ENCODE measurements around the gene GDAP1L1. TPM values are rescaled to one million over a fixed set of nuclear protein-coding genes. Genes with fewer than 3 reads are reported as not detected.

GDAP1L1 gene
- total and polyA plus RNA-seq, 4 donors, result 24.5 to 137 (median 79.8) TPM

DNA sequence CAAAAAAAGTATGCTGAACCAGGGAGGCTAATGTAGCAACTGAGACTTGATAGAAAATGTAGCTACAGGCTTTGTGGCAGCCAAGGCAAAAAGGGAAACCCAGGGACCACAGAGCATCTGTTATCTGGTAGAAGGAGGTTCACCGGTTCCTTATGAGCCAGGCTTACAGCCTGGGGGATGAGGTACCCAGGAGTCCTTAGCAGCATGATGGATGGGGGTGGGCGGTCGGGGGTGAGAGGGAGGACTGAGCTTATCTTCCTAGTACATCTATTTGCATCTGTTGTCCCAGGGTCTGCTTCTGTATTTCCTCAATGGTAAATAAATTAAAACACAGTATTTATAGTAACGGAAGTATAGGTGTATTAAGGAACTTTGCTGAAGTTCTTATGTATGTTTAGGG is 1.1 kb upstream of the GDAP1L1 start:
- H3K27ac ChIP-seq (ENCODE audit: low read depth, low read length), result no peak overlapping the region
- H3K27me3 ChIP-seq (ENCODE audit: control insufficient read depth, insufficient read depth, low read length), result no peaks in the 10 kb centered on the region
- H3K4me1 ChIP-seq (ENCODE audit: control insufficient read depth, insufficient read depth, low read length), result peaks cover 14% of the 10 kb centered on the region
- no peaks in the 10 kb centered on the region for H3K9me3 ChIP-seq (ENCODE audit: control insufficient read depth, insufficient read depth, low read length)
- no peak for DNase-seq (ENCODE audit: low read depth in 4 of 6, low spot score in 6 of 6)
- H3K36me3 ChIP-seq (ENCODE audit: control insufficient read depth, insufficient read depth, low read length), result no peaks in the 10 kb centered on the region
- WGBS (ENCODE audit: insufficient coverage), result no CpG with 5 or more reads among the region's 4 CpGs
- no peak overlapping the region for H3K4me3 ChIP-seq (ENCODE audit: low read depth, low read length)

DNA sequence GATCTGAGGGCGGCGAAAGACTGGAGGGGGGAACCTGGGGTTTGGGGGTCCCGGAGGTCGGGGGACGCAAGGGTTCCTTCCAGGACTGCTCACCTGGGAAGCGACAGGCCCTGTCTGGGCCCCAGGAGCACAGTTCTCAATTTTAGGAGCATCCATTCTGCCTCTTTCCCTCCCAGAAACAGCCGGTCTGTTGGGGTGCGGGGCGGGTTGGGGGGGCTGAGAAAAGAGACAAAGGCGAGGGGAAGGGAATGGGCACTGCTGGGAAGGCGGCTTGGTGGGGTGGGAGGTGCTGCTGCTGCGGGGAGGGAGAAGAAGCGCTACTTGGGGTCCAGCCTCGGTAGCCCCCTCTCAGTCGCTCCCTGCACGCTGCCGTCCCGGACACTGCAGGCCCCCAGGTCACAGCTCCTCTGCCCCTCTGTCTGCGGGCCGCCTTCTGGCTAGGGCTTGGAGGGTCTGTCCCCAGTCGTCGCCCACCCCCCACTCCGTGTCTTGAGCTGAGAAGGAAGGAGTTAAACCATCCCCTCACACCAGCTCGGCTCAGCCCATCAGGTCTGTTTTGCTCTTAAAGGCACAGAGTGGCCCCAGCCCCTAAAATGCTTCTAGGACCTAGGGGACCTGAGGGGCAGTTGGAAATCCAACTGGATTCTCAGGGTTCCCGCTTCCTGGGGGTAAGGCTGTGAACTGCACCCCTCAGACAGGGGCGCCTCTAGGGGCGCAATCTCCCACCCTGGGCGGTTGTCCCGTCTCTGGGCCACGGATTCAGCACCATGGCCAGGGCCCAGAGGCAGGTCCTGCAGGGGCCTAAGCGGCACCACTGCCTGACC is 690 bp downstream of the GDAP1L1 start:
- peak overlapping the region; percentile 62 for H3K4me3 ChIP-seq (ENCODE audit: low read depth, low read length)
- H3K4me1 ChIP-seq (ENCODE audit: control insufficient read depth, insufficient read depth, low read length), result peaks cover 19% of the 10 kb centered on the region
- H3K9me3 ChIP-seq (ENCODE audit: control insufficient read depth, insufficient read depth, low read length), result no peaks in the 10 kb centered on the region
- 2% methylated on average over 23 of the region's 31 CpGs for WGBS (ENCODE audit: insufficient coverage)
- H3K27me3 ChIP-seq (ENCODE audit: control insufficient read depth, insufficient read depth, low read length), result no peaks in the 10 kb centered on the region
- H3K27ac ChIP-seq (ENCODE audit: low read depth, low read length), result peak overlapping the region; percentile 42
- DNase-seq (ENCODE audit: low read depth in 4 of 6, low spot score in 6 of 6), result peak in 5 of 6 donors; percentile 28 to 83 (median 35)
- peaks cover 5% of the 10 kb centered on the region for H3K36me3 ChIP-seq (ENCODE audit: control insufficient read depth, insufficient read depth, low read length)

DNA sequence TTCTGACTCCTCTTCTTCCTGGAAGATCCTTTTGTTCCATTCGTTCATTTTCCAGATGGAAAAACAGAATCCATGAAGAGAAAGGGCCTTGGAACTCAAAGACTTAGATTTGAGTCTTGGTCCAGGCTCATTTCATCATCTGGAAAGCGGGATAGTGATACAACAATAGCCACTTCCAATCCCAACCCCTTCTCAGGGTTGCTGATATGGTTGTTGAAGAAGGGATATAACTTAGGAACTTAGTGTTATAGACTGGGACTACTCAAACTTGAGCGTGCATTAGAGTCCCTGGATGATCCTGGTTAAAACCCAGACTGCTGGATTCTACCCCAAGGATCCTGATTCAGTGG is 1.3 kb downstream of the GDAP1L1 start:
- peaks cover 19% of the 10 kb centered on the region for H3K4me1 ChIP-seq (ENCODE audit: control insufficient read depth, insufficient read depth, low read length)
- DNase-seq (ENCODE audit: low read depth in 4 of 6, low spot score in 6 of 6), result no peak
- no peak overlapping the region for H3K27ac ChIP-seq (ENCODE audit: low read depth, low read length)
- H3K4me3 ChIP-seq (ENCODE audit: low read depth, low read length), result peak overlapping the region; percentile 62
- H3K9me3 ChIP-seq (ENCODE audit: control insufficient read depth, insufficient read depth, low read length), result no peaks in the 10 kb centered on the region
- H3K27me3 ChIP-seq (ENCODE audit: control insufficient read depth, insufficient read depth, low read length), result no peaks in the 10 kb centered on the region
- WGBS (ENCODE audit: insufficient coverage), result 22% methylated on average over 2 of the region's 3 CpGs
- peaks cover 5% of the 10 kb centered on the region for H3K36me3 ChIP-seq (ENCODE audit: control insufficient read depth, insufficient read depth, low read length)

DNA sequence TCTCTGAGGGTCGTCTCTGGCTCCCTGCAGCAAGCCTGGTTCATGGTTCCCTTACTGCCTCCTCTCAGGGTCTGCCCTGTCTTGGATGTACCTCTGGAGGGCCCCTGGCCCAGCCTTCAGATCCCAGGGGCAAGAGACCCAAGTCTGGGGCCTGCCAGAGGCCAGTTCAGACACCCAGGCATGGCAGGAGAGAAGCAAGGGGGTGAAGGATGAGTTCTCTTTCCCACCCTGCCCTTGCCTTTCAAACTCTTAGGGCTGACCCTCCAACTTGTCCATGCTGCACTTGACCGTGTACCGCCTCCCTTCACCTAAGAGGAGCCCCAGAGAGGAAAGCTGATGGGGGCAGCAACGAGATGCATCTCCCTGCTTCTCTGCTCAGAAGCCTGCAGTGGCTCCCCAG is 4.2 kb downstream of the GDAP1L1 start:
- WGBS (ENCODE audit: insufficient coverage), result 43% methylated on average over 4 of the region's 4 CpGs

DNA sequence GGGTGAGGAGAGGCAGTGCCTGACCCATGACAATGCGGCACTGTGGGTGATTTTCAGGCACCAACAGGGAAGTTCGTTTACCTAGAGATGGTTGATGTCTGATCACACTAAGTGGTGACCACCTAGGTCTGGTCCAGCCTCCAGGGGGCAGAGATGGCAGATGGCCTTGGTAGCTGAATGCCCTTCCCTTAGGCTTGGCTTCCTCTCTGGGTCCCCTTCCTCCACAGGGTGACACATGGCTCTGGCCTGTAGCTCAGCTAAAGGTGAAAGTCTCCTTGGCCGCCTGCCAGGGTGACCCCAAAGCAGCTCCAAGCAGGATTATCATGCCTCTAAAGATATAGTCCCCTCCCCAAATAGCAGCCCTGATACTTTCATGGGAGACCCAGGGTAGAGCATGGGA is 6.4 kb downstream of the GDAP1L1 start:
- no peak for DNase-seq (ENCODE audit: low read depth in 4 of 6, low spot score in 6 of 6)
- H3K27me3 ChIP-seq (ENCODE audit: control insufficient read depth, insufficient read depth, low read length), result no peaks in the 10 kb centered on the region
- WGBS (ENCODE audit: insufficient coverage), result 61% methylated on average over 3 of the region's 3 CpGs
- H3K4me1 ChIP-seq (ENCODE audit: control insufficient read depth, insufficient read depth, low read length), result peaks cover 5% of the 10 kb centered on the region
- no peak overlapping the region for H3K4me3 ChIP-seq (ENCODE audit: low read depth, low read length)
- no peaks in the 10 kb centered on the region for H3K9me3 ChIP-seq (ENCODE audit: control insufficient read depth, insufficient read depth, low read length)
- no peak overlapping the region for H3K27ac ChIP-seq (ENCODE audit: low read depth, low read length)
- peaks cover 23% of the 10 kb centered on the region for H3K36me3 ChIP-seq (ENCODE audit: control insufficient read depth, insufficient read depth, low read length)

More for the DNA sequence above, 4.2 kb downstream of the GDAP1L1 start:
- Histone ChIP-seq H3K4me1 (ENCODE audit: control insufficient read depth, insufficient read depth, low read length) (peaks cover 19% of the 10 kb centered on the region), H3K9me3 (ENCODE audit: control insufficient read depth, insufficient read depth, low read length) (no peaks in the 10 kb centered on the region), H3K27ac (ENCODE audit: low read depth, low read length) (no peak overlapping the region), H3K4me3 (ENCODE audit: low read depth, low read length) (no peak overlapping the region), H3K36me3 (ENCODE audit: control insufficient read depth, insufficient read depth, low read length) (peaks cover 5% of the 10 kb centered on the region), H3K27me3 (ENCODE audit: control insufficient read depth, insufficient read depth, low read length) (no peaks in the 10 kb centered on the region)
- DNase-seq (ENCODE audit: low read depth in 4 of 6, low spot score in 6 of 6), result no peak

DNA sequence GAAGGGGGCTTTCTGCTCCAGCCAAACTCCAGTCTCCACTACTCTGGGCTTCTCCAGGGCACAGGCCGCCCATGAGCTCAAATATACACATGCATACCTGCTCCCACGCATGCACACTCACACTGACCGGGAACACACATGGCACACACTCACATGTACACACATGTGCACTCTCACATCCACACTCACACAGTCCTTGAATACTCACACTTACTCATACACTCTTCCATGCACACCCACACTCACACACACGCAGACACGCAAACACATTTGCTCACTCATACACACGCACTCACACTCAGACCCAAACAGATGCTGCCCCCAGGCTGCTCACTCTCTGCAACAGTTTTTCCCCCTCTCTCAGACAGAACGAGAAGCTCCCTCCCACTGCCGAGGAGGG is 7.0 kb downstream of the GDAP1L1 start:
- Histone ChIP-seq H3K4me3 (ENCODE audit: low read depth, low read length) (no peak overlapping the region), H3K4me1 (ENCODE audit: control insufficient read depth, insufficient read depth, low read length) (peaks cover 5% of the 10 kb centered on the region), H3K36me3 (ENCODE audit: control insufficient read depth, insufficient read depth, low read length) (peaks cover 28% of the 10 kb centered on the region), H3K27me3 (ENCODE audit: control insufficient read depth, insufficient read depth, low read length) (no peaks in the 10 kb centered on the region), H3K27ac (ENCODE audit: low read depth, low read length) (no peak overlapping the region), H3K9me3 (ENCODE audit: control insufficient read depth, insufficient read depth, low read length) (no peaks in the 10 kb centered on the region)
- WGBS (ENCODE audit: insufficient coverage), result 98% methylated on average over 5 of the region's 8 CpGs
- DNase-seq (ENCODE audit: low read depth in 4 of 6, low spot score in 6 of 6), result no peak

DNA sequence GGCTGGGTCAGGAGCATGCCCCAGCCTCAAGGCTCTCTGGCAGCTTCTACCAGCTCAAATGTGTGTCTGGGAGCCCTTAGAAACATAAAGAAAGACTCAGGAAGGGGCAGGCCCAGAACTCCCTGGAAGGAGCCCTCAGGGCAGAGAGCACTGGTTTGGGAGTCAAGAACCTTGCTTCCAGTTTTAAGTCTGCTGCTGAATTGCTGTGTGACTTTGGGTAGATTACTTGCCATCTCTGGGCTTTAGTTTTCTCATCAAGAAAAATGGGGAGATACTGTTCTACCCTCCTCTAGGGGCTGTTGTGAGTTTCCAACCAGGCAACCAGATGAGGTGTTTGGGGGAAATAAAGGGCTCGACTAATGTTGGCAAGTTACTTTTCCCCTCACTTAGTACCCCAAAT is 8.8 kb downstream of the GDAP1L1 start:
- Histone ChIP-seq H3K9me3 (ENCODE audit: control insufficient read depth, insufficient read depth, low read length) (no peaks in the 10 kb centered on the region), H3K36me3 (ENCODE audit: control insufficient read depth, insufficient read depth, low read length) (peaks cover 37% of the 10 kb centered on the region), H3K27me3 (ENCODE audit: control insufficient read depth, insufficient read depth, low read length) (no peaks in the 10 kb centered on the region), H3K27ac (ENCODE audit: low read depth, low read length) (no peak overlapping the region), H3K4me1 (ENCODE audit: control insufficient read depth, insufficient read depth, low read length) (peaks cover 5% of the 10 kb centered on the region), H3K4me3 (ENCODE audit: low read depth, low read length) (no peak overlapping the region)
- WGBS (ENCODE audit: insufficient coverage), result no CpG with 5 or more reads among the region's 1 CpG
- no peak for DNase-seq (ENCODE audit: low read depth in 4 of 6, low spot score in 6 of 6)

DNA sequence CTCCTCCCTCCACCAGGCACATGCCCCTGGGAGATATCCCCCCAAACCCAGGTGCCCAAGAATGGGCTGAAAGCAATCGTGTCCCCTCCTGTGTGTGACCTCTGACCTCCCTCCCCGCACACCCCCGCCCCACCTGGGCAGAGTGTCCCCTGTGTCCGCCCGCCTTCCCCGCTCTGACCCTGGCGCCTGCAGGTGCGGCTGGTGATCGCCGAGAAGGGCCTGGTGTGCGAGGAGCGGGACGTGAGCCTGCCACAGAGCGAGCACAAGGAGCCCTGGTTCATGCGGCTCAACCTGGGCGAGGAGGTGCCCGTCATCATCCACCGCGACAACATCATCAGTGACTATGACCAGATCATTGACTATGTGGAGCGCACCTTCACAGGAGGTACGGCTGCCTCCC is 9.9 kb downstream of the GDAP1L1 start:
- Histone ChIP-seq H3K9me3 (ENCODE audit: control insufficient read depth, insufficient read depth, low read length) (no peaks in the 10 kb centered on the region), H3K4me1 (ENCODE audit: control insufficient read depth, insufficient read depth, low read length) (no peaks in the 10 kb centered on the region), H3K4me3 (ENCODE audit: low read depth, low read length) (no peak overlapping the region), H3K27ac (ENCODE audit: low read depth, low read length) (no peak overlapping the region), H3K36me3 (ENCODE audit: control insufficient read depth, insufficient read depth, low read length) (peaks cover 32% of the 10 kb centered on the region), H3K27me3 (ENCODE audit: control insufficient read depth, insufficient read depth, low read length) (no peaks in the 10 kb centered on the region)
- WGBS (ENCODE audit: insufficient coverage), result 89% methylated on average over 21 of the region's 21 CpGs
- no peak for DNase-seq (ENCODE audit: low read depth in 4 of 6, low spot score in 6 of 6)

DNA sequence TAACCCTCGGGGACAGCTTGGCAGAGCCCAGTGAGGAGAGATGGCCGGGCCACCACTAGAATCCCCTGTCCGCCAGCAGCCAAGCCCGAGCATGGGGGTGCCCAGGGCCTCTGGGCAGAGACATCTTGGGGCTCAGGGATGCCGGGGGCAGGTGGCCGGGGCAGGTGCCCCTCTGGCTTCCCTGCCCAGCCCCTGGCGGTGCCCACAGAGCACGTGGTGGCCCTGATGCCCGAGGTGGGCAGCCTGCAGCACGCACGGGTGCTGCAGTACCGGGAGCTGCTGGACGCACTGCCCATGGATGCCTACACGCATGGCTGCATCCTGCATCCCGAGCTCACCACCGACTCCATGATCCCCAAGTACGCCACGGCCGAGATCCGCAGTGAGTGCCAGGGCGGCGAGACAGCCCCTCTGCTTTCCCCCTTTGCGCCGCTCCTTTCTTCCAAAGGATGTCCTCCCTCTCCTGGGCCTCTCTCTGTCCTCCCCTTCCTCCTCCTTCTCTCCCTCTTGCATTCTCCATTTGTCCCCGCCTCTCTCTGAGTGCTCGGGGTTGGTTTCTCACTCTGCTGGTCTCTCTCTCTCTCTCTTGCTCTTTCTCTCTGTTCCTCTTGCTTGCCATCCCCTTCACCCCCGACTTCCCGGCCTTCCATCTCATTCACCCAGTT is 11.2 kb downstream of the GDAP1L1 start:
- WGBS (ENCODE audit: insufficient coverage), result 84% methylated on average over 28 of the region's 28 CpGs
- peaks cover 39% of the 10 kb centered on the region for H3K36me3 ChIP-seq (ENCODE audit: control insufficient read depth, insufficient read depth, low read length)

DNA sequence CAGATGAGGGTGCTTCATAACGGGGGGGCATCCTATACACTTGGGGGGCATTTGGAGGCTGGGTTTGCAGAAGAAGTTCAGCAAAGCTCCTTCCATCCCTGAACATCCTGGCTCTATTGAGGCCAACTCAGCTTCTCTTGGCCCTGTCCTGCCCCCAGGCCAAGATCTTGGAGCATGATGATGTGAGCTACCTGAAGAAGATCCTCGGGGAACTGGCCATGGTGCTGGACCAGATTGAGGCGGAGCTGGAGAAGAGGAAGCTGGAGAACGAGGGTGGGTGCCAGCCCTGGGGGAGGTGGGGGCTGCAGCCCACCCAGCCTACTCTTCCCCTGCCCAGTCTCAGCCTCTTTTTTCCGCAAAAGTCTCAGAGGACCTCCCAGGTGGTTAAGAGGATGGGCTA is 17.2 kb downstream of the GDAP1L1 start:
- Histone ChIP-seq H3K4me1 (ENCODE audit: control insufficient read depth, insufficient read depth, low read length) (no peaks in the 10 kb centered on the region), H3K27ac (ENCODE audit: low read depth, low read length) (no peak overlapping the region), H3K27me3 (ENCODE audit: control insufficient read depth, insufficient read depth, low read length) (no peaks in the 10 kb centered on the region), H3K36me3 (ENCODE audit: control insufficient read depth, insufficient read depth, low read length) (peaks cover 46% of the 10 kb centered on the region), H3K4me3 (ENCODE audit: low read depth, low read length) (no peak overlapping the region), H3K9me3 (ENCODE audit: control insufficient read depth, insufficient read depth, low read length) (no peaks in the 10 kb centered on the region)
- DNase-seq (ENCODE audit: low read depth in 4 of 6, low spot score in 6 of 6), result no peak
- WGBS (ENCODE audit: insufficient coverage), result 67% methylated on average over 1 of the region's 5 CpGs

More for the DNA sequence above, 11.2 kb downstream of the GDAP1L1 start:
- H3K4me3 ChIP-seq (ENCODE audit: low read depth, low read length), result no peak overlapping the region
- no peak for DNase-seq (ENCODE audit: low read depth in 4 of 6, low spot score in 6 of 6)
- no peaks in the 10 kb centered on the region for H3K27me3 ChIP-seq (ENCODE audit: control insufficient read depth, insufficient read depth, low read length)
- H3K27ac ChIP-seq (ENCODE audit: low read depth, low read length), result no peak overlapping the region
- H3K4me1 ChIP-seq (ENCODE audit: control insufficient read depth, insufficient read depth, low read length), result no peaks in the 10 kb centered on the region
- no peaks in the 10 kb centered on the region for H3K9me3 ChIP-seq (ENCODE audit: control insufficient read depth, insufficient read depth, low read length)

Measured in spinal cord (tissue), 10 donors.